ENCODE data around the gene SNCAIP. TPM values are rescaled to one million over a fixed set of nuclear protein-coding genes. Genes with fewer than 3 reads are reported as not detected.

Gene SNCAIP
- total RNA-seq, 1 experiment from 2014 or later = 3.0 TPM

- no CpG with 5 or more reads among the region's 6 CpGs for WGBS (ENCODE audit: extremely low coverage, insufficient read length, low lambda C conversion rate)
- H3K27ac ChIP-seq (ENCODE audit: insufficient read length, low read depth, low read length) = no peak overlapping the region
- H2AK5ac ChIP-seq (ENCODE audit: insufficient read length, low read length) = no peak overlapping the region
- no peaks in the 10 kb centered on the region for H3K4me1 ChIP-seq (ENCODE audit: insufficient read depth, low read length)
- no peaks in the 10 kb centered on the region for H3K9me3 ChIP-seq (ENCODE audit: control insufficient read depth, low read depth, low read length)
- no peaks in the 10 kb centered on the region for H3K27me3 ChIP-seq (ENCODE audit: insufficient read depth, low read length)
- H3K56ac ChIP-seq (ENCODE audit: insufficient read length, low read depth, low read length) = no peak overlapping the region
- H3K4me3 Mint-ChIP-seq = no peak overlapping the region
- H2BK20ac ChIP-seq (ENCODE audit: low read depth, low read length, poor library complexity, severe bottlenecking) = no peak overlapping the region
- peaks cover 9 to 15% of the 10 kb centered on the region in 2 experiments for H3K4me1 Mint-ChIP-seq
- H3K23me2 ChIP-seq (ENCODE audit: insufficient read length, low read depth, low read length, poor library complexity, severe bottlenecking) = no peaks in the 10 kb centered on the region
- peaks cover 9 to 11% of the 10 kb centered on the region in 2 experiments; a peak in 4 of 5 replicates for H3K9me3 Mint-ChIP-seq
- peaks cover 0 to 12% (median 4%) of the 10 kb centered on the region in 3 experiments; a peak in 1 of 7 replicates for H3K36me3 Mint-ChIP-seq (ENCODE audit: insufficient read depth in 1 of 3, low read depth in 3 of 3)
- no peak for DNase-seq
- no peak overlapping the region for H3K9ac ChIP-seq (ENCODE audit: extremely low read depth, insufficient read length, low read length)
- no peaks in the 10 kb centered on the region for H3K79me2 ChIP-seq (ENCODE audit: insufficient read depth, low read length)
- H2AFZ ChIP-seq (ENCODE audit: low read length) = no peak overlapping the region
- TF ChIP-seq CTCF (conservative IDR thresholded peaks at IDR 0.05) = no peak
- H3K23ac ChIP-seq (ENCODE audit: insufficient read length, low read depth, low read length) = no peak overlapping the region
- H3K18ac ChIP-seq (ENCODE audit: insufficient read length, low read depth, low read length) = no peak overlapping the region
- H3K4ac ChIP-seq (ENCODE audit: low read depth, low read length) = no peak overlapping the region
- H3T11ph ChIP-seq (ENCODE audit: low read length) = no peak overlapping the region
- no peak overlapping the region for H2BK15ac ChIP-seq (ENCODE audit: low read depth, low read length)
- no peaks in the 10 kb centered on the region for H3K79me1 ChIP-seq (ENCODE audit: insufficient read depth, low read depth, low read length, poor library complexity, severe bottlenecking)
- no peaks in the 10 kb centered on the region for H4K20me1 ChIP-seq (ENCODE audit: control insufficient read depth, insufficient read depth, insufficient read length)
- no peak overlapping the region for H4K8ac ChIP-seq (replicated peaks; ENCODE audit: insufficient read length, low read depth, low read length)
- H4K5ac ChIP-seq (ENCODE audit: insufficient read length, low read depth, low read length) = no peak overlapping the region
- H3K27me3 Mint-ChIP-seq (ENCODE audit: low read depth) = no peaks in the 10 kb centered on the region
- H2BK5ac ChIP-seq (ENCODE audit: insufficient read length, low read length) = no peak overlapping the region
- no peak overlapping the region for H3K27ac Mint-ChIP-seq
- no peak overlapping the region for H4K91ac ChIP-seq (ENCODE audit: insufficient read length, low read depth, low read length)
- no peak overlapping the region for H2BK120ac ChIP-seq (ENCODE audit: low read depth, low read length, poor library complexity, severe bottlenecking)
- no peak overlapping the region for H3K4me2 ChIP-seq (ENCODE audit: insufficient read depth, insufficient read length, low read length)
- H2BK12ac ChIP-seq (ENCODE audit: insufficient read length, low read depth, low read length) = no peak overlapping the region
- no peak overlapping the region for H3K14ac ChIP-seq (ENCODE audit: insufficient read depth, low read length)
These were observed 14.3 kb upstream of the SNCAIP start for GRCh38 chr5:122297587-122298298.
